A673 (cell line): ENCODE data around the gene AZIN2. TPM values are rescaled to one million over a fixed set of nuclear protein-coding genes. Genes with fewer than 3 reads are reported as not detected.

ENCODE experiments used
- BruUV-seq: library from RNA; stranded (reverse); fragments of 400-500 nt; replicated peaks from 2 replicates; lab custom pipeline; 2021; lab: Mats Ljungman, UMichigan
- CTCF ChIA-PET: fragments of 300-600 bp; sonication (Branson Sonifier 250); formaldehyde crosslinking; loops from one replicate; lab custom pipeline; 2022; ENCODE audit warnings: antibody characterized with exemption; lab: Charles Lee
- POLR2A ChIA-PET: fragments of 300-600 bp; sonication (Branson Sonifier 250); formaldehyde crosslinking; loops from one replicate; lab custom pipeline; 2022; ENCODE audit warnings: antibody characterized with exemption; ENCODE audit not compliant: low non-redundant PET; lab: Charles Lee
- DNase-seq: peaks from one replicate; pipeline ENCODE4 v3.0.0-alpha.2; 2015; ENCODE audit warnings: low spot score
- H3K27ac ChIP-seq: fragments of 200-600 bp; sonication (generic); 2 replicates; pipeline ENCODE4 v1.5.1; 2016; ENCODE audit warnings: mixed run types, low read depth, mild to moderate bottlenecking, mixed read lengths, antibody characterized with exemption, low read length; ENCODE audit not compliant: poor library complexity, severe bottlenecking
- H3K27me3 ChIP-seq: fragments of 200-600 bp; sonication (generic); replicated peaks from 2 replicates; pipeline ENCODE4 v1.6.1; 2017; ENCODE audit warnings: mixed run types, low read depth, mild to moderate bottlenecking, mixed read lengths, antibody characterized with exemption, low read length; ENCODE audit not compliant: insufficient read depth, poor library complexity
- H3K36me3 ChIP-seq: fragments of 200-600 bp; sonication (generic); 2 replicates; pipeline ENCODE4 v1.6.1; 2016; ENCODE audit warnings: mixed run types, mild to moderate bottlenecking, mixed read lengths, antibody characterized with exemption, low read length; ENCODE audit not compliant: insufficient read depth, poor library complexity, severe bottlenecking
- H3K4me1 ChIP-seq: fragments of 200-600 bp; sonication (generic); 2 replicates; pipeline ENCODE4 v1.6.1; 2017; ENCODE audit warnings: mixed run types, mild to moderate bottlenecking, mixed read lengths, antibody characterized with exemption, low read length; ENCODE audit not compliant: insufficient read depth, poor library complexity, severe bottlenecking
- H3K4me3 ChIP-seq: fragments of 200-600 bp; sonication (generic); 2 replicates; pipeline ENCODE4 v1.5.1; 2016; ENCODE audit warnings: low read depth, mixed run types, mild to moderate bottlenecking, mixed read lengths, low read length; ENCODE audit not compliant: poor library complexity, severe bottlenecking
- H3K9me3 ChIP-seq: fragments of 200-600 bp; sonication (generic); 2 replicates; pipeline ENCODE4 v1.6.1; 2016; ENCODE audit warnings: mixed run types, low read depth, mild to moderate bottlenecking, mixed read lengths, antibody characterized with exemption, low read length; ENCODE audit not compliant: poor library complexity, severe bottlenecking
- CTCF ChIP-seq: fragments of 300-800, 200-600 bp; sonication (generic); conservative IDR thresholded peaks from 2 replicates; pipeline ENCODE4 v1.5.1; 2017; ENCODE audit warnings: low read depth, mild to moderate bottlenecking, antibody characterized with exemption, low read length, moderate library complexity, mixed read lengths
- EZH2 ChIP-seq: fragments of 200-600 bp; sonication (generic); IDR thresholded peaks from 2 replicates; pipeline ENCODE4 v1.6.1; 2017; ENCODE audit warnings: borderline replicate concordance, low read depth, mild to moderate bottlenecking, mixed read lengths, antibody characterized with exemption, low read length; ENCODE audit not compliant: poor library complexity, severe bottlenecking
- intact Hi-C: fragments of 100-400 bp; cut with micrococcal nuclease; formaldehyde crosslinking; loops from one replicate; pipeline ENCODE4 v1.10.0; 2022; ENCODE audit not compliant: unreplicated experiment
- total RNA-seq: library from RNA; stranded (reverse); gene quantifications from 2 replicates; pipeline ENCODE4 v1.2.3, GENCODE V29; 2021

AZIN2 gene
- total RNA-seq, 1 experiment from 2014 or later, result 4.6 TPM

DNA sequence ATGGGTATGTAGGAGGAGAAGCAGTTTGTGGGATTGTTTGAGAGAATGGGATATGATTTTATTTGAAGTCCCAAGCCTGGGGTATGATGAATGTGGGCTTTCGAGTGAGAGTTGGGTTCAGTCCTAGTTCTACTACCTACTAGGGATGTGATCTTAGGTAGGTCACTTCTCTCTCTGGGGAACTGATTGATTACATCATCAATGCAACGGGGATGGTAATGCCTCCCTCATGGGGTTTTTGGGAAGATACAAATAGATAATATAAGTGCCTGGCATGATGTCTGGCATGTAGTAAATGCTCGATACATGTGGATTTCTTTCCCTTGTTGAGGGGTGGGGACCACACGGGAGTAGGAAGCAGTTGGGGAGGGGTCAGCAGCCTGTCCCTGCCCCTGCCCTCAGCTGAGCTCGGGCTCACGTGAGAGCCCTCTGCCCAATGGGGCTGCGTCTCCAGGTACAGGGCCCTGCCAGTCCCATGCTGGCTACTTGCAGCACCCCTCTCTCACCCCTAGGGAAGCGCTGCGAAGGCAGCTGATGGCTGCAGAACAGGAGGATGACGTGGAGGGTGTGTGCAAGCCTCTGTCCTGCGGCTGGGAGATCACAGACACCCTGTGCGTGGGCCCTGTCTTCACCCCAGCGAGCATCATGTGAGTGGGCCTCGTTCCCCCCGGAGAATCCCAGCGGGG is 38.7 kb downstream of the AZIN2 start:
- CTCF ChIA-PET, result no interaction called here
- TF ChIP-seq CTCF, result no peak
- TF ChIP-seq EZH2, result no peak

GRCh38 chr1:33120436-33121231 is 39.7 kb downstream of the AZIN2 start:
- Histone ChIP-seq H3K27ac (no peak overlapping the region), H3K4me1 (peaks cover under 1% of the 10 kb centered on the region), H3K36me3 (no peaks in the 10 kb centered on the region), H3K27me3 (no peaks in the 10 kb centered on the region), H3K9me3 (no peaks in the 10 kb centered on the region), H3K4me3 (no peak overlapping the region)
- BruUV-seq, result no TSS peak
- ChIA-PET POLR2A (no interaction called here), CTCF (no interaction called here)
- no peak for DNase-seq
- no peak for TF ChIP-seq EZH2
- TF ChIP-seq CTCF, result no peak
- intact Hi-C loops, result no loop called here

More for the DNA sequence above, 38.7 kb downstream of the AZIN2 start:
- POLR2A ChIA-PET, result no interaction called here
- Histone ChIP-seq H3K27me3 (no peaks in the 10 kb centered on the region), H3K4me3 (no peak overlapping the region), H3K9me3 (no peaks in the 10 kb centered on the region), H3K4me1 (no peaks in the 10 kb centered on the region), H3K27ac (no peak overlapping the region), H3K36me3 (no peaks in the 10 kb centered on the region)
- intact Hi-C loops, result no loop called here
- BruUV-seq, result no TSS peak
- no peak for DNase-seq

GRCh38 chr1:33121728-33122127 is 40.8 kb downstream of the AZIN2 start:
- BruUV-seq, result no TSS peak
- H3K36me3 ChIP-seq, result no peaks in the 10 kb centered on the region
- H3K27me3 ChIP-seq, result no peaks in the 10 kb centered on the region
- DNase-seq, result no peak
- intact Hi-C loops, result no loop called here
- H3K4me1 ChIP-seq, result peaks cover 10% of the 10 kb centered on the region
- CTCF ChIA-PET, result no interaction called here
- TF ChIP-seq CTCF (no peak), EZH2 (no peak)
- no peak overlapping the region for H3K27ac ChIP-seq
- no peaks in the 10 kb centered on the region for H3K9me3 ChIP-seq
- H3K4me3 ChIP-seq, result no peak overlapping the region
- POLR2A ChIA-PET, result no interaction called here
